RWPE2 (cell line): Measurements from ENCODE around the gene SRXN1.

ENCODE experiments used
- ATAC-seq: fragments of 200-7000 bp; cut with Tn5 transposase; 3 replicates; pipeline ENCODE4 v1.9.1; 2021; ENCODE audit warnings: low read depth
- DNase-seq: peaks from one replicate; pipeline ENCODE4 v3.0.0-alpha.2; 2020; ENCODE audit warnings: low spot score
- H3K27ac ChIP-seq: fragments of 450-650 bp; 2 replicates; pipeline ENCODE4 v1.5.1; 2017; ENCODE audit warnings: mild to moderate bottlenecking; ENCODE audit not compliant: poor library complexity, severe bottlenecking
- H3K27me3 ChIP-seq: fragments of 250-450 bp; sonication (Bioruptor Pico); 2 replicates; pipeline ENCODE4 v1.5.1; 2021; ENCODE audit warnings: mild to moderate bottlenecking, moderate library complexity; ENCODE audit not compliant: insufficient read depth, poor library complexity, severe bottlenecking
- H3K36me3 ChIP-seq: fragments of 250-450 bp; sonication (Bioruptor Pico); 2 replicates; pipeline ENCODE4 v1.5.1; 2020; ENCODE audit warnings: low read depth, mild to moderate bottlenecking, moderate library complexity
- H3K4me1 ChIP-seq: fragments of 250-450 bp; sonication (Bioruptor Pico); 2 replicates; pipeline ENCODE4 v1.5.1; 2021; ENCODE audit warnings: mild to moderate bottlenecking, moderate library complexity; ENCODE audit not compliant: insufficient read depth, poor library complexity, severe bottlenecking
- H3K4me3 ChIP-seq: fragments of 250-450 bp; sonication (Bioruptor Pico); 2 replicates; pipeline ENCODE4 v1.5.1; 2021; ENCODE audit warnings: mild to moderate bottlenecking, moderate library complexity; ENCODE audit not compliant: severe bottlenecking
- H3K9me3 ChIP-seq: fragments of 250-450 bp; sonication (Bioruptor Pico); 2 replicates; pipeline ENCODE4 v1.5.1; 2021; ENCODE audit warnings: mild to moderate bottlenecking, moderate library complexity; ENCODE audit not compliant: severe bottlenecking
- CTCF ChIP-seq: fragments of 450-650 bp; IDR thresholded peaks from one replicate; pipeline ENCODE4 v1.5.1; 2017; ENCODE audit warnings: mild to moderate bottlenecking, moderate library complexity; ENCODE audit not compliant: poor library complexity, severe bottlenecking

Gene SRXN1

DNA sequence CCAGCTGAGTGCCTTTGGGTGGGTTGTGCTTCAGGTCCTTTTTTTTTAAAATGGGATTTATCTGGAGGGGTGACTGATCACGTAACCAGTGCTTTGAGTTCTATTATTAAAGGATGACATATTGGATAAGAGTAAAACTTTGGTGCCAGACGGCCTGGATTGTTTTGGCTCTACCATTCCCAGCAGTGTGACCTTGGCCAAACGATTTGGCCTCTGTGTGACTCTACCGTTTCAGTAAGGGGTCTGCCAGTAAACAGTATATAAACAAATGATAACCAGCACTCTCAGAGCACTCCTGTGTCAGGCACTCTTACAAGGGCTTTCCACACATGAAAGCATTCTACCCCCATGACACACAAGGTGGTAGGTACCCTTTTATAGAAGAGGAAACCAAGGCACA is 13.9 kb upstream of the SRXN1 start:
- H3K4me3 ChIP-seq: no peak overlapping the region
- no peak for ATAC-seq
- no peak overlapping the region for H3K27ac ChIP-seq
- DNase-seq: no peak
- TF ChIP-seq CTCF: no peak
- H3K27me3 ChIP-seq: peaks cover 66% of the 10 kb centered on the region
- no peaks in the 10 kb centered on the region for H3K4me1 ChIP-seq
- H3K9me3 ChIP-seq: no peaks in the 10 kb centered on the region
- H3K36me3 ChIP-seq: no peaks in the 10 kb centered on the region

- Histone ChIP-seq H3K4me1 (no peaks in the 10 kb centered on the region), H3K36me3 (no peaks in the 10 kb centered on the region), H3K27ac (no peak overlapping the region), H3K9me3 (no peaks in the 10 kb centered on the region), H3K27me3 (peaks cover 61% of the 10 kb centered on the region), H3K4me3 (no peak overlapping the region)
- DNase-seq: no peak
- no peak for TF ChIP-seq CTCF
- ATAC-seq: no peak
Observed at GRCh38 chr20:665276-665675, 12.3 kb upstream of the SRXN1 start.

DNA sequence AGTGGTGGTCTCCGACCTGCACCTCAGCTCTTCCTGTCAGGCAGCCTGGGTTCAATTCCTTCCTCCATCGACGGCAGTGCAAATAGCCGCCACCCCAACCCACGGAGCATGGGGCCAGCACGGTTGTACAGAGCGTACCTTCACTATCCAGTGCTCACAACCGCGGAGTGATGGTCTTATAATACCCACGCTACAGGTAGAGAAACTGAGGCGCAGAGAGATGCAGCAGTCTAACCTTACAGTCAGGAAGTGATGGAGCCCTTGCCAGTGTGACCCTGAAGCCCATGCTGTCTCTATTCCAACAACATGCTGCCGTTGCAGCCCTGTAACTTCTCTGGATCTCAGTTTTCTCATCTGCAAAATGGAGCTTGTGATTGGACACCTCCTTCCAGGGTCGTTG is 11.6 kb upstream of the SRXN1 start:
- Histone ChIP-seq H3K36me3 (no peaks in the 10 kb centered on the region), H3K4me1 (no peaks in the 10 kb centered on the region), H3K27me3 (peaks cover 61% of the 10 kb centered on the region), H3K27ac (no peak overlapping the region), H3K9me3 (no peaks in the 10 kb centered on the region), H3K4me3 (no peak overlapping the region)
- ATAC-seq: no peak
- DNase-seq: no peak
- TF ChIP-seq CTCF: no peak

GRCh38 chr20:664151-664550 is 11.2 kb upstream of the SRXN1 start:
- Histone ChIP-seq H3K36me3 (no peaks in the 10 kb centered on the region), H3K27ac (no peak overlapping the region), H3K27me3 (peaks cover 63% of the 10 kb centered on the region), H3K4me3 (no peak overlapping the region), H3K4me1 (no peaks in the 10 kb centered on the region), H3K9me3 (no peaks in the 10 kb centered on the region)
- no peak for ATAC-seq
- no peak for DNase-seq
- TF ChIP-seq CTCF: no peak

DNA sequence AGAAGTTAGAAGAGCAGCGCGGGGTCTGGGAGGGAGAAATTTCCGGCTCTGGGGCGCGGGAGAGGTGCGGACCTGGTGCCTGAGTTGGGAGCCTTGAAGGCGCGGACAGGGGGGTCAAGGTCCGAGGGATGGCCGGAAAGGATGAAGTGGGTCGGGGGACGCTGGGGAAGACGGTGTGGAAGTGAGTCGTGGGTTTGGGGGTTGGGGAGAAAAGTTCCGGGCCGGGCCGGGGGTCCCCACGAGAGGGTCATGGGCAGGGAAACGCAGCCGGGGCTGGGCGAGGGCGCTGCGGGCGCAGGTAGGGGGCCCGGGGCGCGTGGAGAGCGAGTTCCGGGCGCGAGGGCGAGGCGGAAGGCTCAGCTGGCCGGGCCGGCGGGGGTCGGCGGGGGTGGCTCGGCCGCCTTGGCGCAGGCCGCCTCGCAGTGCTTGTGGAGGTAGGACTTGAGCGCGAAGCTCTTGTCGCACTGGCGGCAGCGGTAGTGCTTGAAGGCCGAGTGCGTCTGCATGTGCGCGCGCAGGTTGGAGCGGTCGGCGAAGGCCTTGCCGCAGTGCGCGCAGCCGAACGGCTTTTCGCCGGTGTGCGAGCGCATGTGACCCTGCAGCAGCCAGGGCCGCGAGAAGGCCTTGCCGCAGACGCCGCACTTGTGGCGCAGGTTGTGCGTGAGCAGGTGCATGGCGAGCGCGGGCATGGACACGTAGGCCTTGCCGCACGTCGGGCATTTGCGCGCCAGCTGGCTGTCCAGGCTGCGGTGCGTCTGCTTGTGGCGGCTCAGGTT is 10.5 kb upstream of the SRXN1 start:
- H3K36me3 ChIP-seq: no peaks in the 10 kb centered on the region
- no peaks in the 10 kb centered on the region for H3K9me3 ChIP-seq
- no peak overlapping the region for H3K27ac ChIP-seq
- no peaks in the 10 kb centered on the region for H3K4me1 ChIP-seq
- H3K4me3 ChIP-seq: no peak overlapping the region
- no peak for DNase-seq
- H3K27me3 ChIP-seq: peaks cover 69% of the 10 kb centered on the region
- TF ChIP-seq CTCF: no peak
- peak; percentile 51; the same call in 1 of the 3 replicates for ATAC-seq
